GM19025 (cell line): ENCODE data around the gene ORC2.
"Not testable (repeated sequence)": the region's sequence is repeated elsewhere in the genome, so short reads cannot be mapped to it uniquely, and the experiment has no call there.

ENCODE experiments used
- ATAC-seq: cut with Tn5 transposase; IDR thresholded peaks from one replicate; pipeline ENCODE4 v1.9.1; 2021; ENCODE audit warnings: mild to moderate bottlenecking, low read depth, moderate library complexity; ENCODE audit not compliant: unreplicated experiment

Gene ORC2

DNA sequence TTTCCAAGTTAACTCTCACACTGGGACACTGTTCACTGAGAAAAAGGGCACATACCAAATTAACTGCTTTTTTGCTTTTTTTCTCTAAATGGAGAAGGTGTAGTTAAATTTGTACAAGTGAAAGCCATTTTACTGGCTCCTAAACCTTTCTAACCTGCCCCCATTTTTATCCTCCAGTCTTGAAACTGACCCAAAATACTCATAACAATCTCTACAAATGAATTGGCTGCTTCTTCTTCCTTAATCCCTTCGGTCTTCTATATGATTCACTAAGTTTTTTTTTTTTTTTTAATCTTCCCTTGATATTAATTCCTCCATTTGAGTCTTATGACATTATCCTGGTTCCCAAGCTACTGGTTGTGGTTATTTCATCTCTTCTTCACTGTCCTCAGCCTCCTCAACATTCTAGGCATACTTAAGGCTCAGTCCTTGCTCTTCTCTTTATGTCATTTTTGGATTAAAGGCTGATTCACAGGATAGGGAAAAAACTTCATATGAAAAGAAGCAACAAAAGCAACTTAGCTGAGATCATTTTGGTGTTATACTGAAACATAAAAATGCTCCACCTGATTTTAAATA, 19.8 kb downstream of the ORC2 start:
- no peak for ATAC-seq

DNA sequence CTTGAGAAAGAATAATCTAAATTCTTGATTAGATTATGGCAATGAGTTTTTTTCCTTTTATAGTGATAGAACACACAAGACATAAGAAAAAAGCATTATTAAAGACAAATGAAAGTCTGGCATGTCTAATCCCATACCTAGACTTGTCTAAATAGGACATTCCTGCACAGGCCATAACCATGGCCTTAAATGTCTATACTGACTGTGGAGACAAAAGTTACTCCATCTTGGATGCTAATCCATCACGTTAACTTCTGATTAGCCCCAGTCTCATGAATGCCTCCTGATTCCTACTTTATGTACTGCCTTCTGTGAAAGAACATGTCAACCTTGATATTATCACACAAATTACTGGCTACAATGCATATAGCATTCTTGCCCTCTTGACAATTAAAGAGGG, 23.6 kb downstream of the ORC2 start:
- no peak for ATAC-seq

DNA sequence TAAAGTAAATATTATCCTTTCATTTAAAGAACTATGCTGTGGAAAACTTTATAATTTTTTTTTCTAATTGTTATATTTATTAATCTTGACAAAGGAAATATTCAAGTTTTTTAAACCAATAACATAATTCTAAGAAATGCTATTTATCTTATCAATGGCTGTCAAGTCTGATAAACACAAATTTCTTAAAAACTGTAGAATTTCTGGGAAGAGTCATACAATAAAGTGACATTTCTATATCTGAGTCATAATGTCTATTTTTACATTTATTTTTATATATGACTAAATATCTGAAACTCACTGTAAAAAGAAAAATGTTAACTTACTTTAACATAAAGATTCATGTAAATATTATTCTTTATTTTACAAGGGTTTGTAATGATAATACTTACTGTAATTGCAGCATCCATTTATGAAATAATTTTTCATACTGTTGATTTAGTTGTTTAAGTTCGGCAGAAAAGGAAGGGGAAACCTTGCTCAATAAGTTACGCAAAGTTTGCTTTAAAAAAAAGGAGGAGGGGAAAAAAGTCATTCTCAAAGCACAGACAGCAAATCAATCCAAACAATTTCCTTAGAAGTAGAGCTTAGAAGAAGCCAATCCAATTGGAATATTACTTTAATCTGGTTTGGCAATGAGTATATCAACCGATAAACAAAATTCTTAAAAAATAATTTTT, 32.4 kb downstream of the ORC2 start:
- ATAC-seq: no peak

DNA sequence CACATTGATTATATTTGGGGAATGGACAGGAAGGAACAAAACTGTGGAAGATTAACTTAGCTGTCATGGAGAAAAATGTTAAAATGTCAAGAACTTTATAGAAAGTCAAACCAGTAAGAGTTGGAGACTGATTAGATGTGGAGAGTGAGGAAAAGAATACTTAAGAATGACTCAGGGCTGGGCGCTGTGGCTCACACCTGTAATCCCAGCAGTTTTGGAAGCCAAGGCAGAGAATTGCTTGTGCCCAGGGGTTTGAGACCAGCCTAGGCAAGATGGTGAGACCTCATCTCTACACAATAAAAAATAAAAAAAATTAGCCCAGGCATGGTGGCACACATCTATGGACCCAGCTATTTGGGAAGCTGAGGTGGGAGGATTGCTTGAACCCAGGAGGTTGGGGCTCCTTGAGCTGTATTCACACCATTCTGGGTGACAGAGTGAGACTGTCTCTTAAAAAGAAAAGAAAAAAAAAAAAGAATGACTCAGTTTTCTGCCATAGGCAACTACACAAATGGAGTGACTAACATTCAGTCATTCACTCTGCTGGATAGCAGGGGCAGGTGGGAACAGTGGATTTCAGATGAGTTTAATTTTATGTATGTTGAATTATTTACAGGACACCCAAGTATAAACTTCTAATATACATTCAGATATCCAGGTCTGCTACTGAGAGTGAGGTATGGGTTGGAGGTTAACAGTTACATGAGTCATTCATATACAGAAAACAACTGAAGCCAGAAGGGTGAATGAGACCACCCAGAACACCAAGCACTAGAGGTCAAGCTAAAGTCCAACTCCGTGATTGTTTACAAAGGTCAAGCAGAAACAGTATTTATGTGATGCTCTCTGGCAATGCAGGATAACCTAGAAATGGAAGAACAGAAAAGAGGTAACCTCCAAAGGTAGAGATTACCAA, 33.9 kb downstream of the ORC2 start:
- no peak for ATAC-seq

DNA sequence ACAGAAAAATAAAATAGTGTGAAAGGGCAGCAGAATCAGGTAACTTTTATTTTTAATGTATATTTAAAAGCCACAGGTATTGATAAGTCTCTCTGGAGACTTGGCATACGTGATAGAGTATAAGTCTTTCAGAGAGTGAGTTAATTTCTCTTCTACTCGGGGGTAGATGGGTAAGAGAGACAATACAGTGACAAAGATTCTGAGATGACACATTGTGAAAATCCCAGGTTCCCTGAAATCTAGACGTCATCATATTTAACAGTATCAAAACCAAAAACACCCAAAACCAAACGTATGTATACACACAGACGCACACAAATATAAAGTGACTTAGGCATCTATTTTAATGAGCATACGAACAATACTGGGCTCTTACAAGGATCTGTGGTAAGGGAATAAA, 41.0 kb downstream of the ORC2 start:
- ATAC-seq: no peak

DNA sequence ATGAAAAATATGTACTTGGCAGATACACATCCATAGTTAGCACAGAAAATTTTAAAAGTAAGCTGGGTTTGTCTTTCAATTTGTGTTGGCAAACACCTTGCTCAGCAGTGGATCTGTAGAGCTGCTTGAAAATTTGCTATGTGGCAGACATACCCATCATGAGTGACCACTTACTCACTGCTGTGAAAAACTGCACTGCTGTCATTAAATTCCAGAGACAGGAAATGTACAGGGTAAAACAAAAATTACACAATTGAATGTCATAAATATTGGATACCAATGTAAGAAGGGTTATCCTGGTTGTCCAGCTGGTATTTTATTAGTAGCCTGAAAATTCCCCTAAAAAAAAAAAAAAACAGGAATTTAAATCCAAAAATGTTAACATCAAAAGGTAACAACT, 49.8 kb downstream of the ORC2 start:
- no peak for ATAC-seq

DNA sequence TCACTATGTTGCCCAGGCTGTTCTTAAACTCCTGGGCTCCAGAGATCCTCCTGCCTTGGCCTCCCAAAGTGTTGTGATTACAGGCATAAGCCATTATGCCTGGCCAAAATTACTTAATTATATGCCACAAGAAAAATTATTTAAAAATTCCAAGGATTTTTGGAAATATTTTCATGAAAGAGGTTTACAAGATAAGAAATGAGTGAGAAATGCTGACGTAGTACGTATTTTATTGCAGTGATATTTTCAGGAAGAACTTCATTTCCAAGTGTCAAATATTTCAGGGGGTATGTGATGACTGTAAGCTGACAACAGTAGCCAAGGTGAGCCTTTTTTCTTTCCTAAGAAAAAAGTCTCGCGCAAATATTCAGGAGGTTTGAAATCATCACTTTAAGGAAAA, 53.5 kb downstream of the ORC2 start:
- no peak for ATAC-seq

DNA sequence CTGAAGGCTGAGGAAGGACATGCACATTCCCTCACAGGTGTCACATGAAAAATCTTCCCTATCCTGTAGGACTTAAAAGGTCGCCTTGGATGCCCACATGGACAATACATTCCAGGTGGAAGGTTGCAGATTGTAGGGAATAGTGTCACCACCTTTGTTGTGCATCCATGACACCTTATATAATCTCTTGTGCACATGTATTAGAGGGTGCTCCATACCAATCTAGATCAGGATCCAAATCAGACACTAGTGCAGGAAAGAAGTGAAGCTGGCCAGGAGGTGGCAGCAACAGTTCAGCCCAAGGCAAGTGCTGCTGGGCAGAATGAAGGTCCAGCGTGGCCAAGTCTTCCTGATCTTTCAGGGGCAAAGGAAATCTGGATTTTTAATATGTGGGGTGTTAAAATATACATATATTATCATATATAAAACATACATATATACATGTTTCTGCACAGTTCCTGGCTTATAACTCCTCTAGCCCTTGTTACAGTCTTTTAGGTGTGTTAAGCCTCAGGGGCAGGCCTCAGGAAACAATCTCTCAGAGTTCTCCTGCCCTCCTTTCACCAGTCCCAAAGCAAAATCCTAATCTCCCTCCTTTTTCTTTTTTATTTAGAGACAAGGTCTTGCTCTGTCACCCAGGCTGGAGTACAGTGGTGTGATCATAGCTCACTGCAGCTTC, 57.7 kb downstream of the ORC2 start:
- ATAC-seq: no peak

DNA sequence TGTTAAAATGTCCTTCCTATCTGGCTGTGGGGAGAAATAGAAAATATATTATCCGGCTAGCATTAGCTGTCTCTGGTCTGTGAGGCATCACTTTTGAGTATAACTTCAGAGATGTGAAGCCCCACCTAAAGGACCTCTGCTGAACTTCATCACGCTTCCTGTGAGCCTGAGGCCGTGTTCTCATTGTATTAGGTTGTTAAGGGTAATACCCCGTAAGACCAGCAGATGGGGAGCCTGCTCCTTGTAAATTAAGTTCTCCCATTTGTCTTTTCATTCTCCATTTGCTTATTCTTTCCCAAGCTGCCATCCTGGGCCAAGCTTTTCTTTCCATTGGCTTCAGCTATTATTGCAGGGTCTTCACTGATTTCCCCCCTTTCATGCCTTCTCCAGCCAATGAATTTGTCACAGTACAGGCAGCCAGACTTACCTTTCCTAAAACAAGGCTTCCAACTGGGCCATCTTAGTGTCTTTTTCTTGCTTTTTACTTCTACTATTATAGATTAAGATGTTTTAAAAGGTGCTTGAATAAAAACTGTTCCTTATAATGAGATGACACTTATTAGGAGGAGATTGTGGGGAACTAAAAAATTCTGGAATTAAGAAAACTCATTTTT, 61.9 kb downstream of the ORC2 start:
- ATAC-seq: peak; percentile 96

DNA sequence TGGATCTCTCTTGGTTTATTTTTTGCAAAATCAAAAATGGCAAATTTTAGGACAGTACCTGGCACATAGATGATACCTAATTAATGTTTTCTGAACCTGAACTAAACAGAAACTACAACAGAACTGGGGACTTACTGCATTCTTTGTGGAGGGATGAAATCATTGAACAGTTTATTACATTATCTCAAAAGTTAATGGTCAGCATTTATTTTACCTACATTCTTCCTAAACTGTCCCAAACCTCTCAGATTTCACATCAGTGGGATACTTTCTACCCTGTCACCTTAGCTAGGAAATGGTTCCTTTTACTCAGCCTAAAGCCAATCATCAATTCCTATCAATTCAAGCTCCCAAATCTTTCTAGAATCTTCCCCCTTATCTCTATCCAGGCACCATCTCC, 64.0 kb downstream of the ORC2 start:
- no peak for ATAC-seq

DNA sequence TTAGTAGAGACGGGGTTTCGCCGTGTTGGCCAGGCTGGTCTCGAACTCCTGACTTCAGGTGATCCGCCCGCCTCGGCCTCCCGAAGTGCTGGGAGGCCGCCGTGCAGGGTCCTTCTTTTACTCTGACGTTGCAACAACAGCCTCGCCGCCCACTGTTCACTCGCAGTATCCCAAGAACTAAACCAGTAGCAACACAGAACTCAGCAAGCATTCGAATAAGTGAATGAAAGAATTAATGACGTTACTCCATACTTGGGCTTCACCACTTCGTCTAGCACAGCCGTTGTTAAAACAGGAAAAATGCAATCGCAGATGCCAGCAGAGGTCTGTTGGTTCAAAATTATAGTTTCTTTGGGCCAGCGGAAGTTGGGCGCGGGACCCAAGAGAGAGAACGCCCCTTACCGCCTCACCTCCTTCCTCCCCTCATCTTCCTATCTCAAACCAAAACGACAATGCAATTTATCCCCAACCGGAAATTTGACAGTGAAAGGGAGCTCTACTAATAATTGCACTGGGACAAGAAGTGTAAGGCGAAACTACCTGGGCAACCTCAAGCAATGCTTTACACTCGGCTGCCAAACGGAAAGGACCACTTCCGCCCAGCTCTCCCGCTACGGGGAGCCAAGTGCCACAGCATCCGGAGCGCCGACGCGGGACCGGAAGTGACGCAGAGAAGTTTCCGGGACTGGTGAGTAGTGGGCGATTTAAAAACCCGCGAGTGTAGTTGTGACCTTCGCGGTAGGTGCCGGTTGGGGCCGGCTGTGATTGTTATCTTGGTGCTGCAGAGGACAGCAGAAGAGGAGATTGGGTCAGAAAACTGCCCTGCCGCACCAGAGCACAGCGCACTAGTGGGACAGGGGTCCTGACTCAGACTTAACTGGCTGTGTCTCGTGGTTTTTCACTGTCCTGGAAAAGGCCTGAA, 74.5 kb downstream of the ORC2 start, which contains the start of the genes NIF3L1 and PPIL3:
TSS of gene NIF3L1 (plus strand) at position 668 of the 922 bp plus-strand sequence. CDS start 2,573 bp downstream, outside the sequence.
TSS of gene PPIL3 (minus strand) at position 374 of the 922 bp plus-strand sequence. CDS start 1,462 bp downstream, outside the sequence.
- ATAC-seq: peak; percentile 84

DNA sequence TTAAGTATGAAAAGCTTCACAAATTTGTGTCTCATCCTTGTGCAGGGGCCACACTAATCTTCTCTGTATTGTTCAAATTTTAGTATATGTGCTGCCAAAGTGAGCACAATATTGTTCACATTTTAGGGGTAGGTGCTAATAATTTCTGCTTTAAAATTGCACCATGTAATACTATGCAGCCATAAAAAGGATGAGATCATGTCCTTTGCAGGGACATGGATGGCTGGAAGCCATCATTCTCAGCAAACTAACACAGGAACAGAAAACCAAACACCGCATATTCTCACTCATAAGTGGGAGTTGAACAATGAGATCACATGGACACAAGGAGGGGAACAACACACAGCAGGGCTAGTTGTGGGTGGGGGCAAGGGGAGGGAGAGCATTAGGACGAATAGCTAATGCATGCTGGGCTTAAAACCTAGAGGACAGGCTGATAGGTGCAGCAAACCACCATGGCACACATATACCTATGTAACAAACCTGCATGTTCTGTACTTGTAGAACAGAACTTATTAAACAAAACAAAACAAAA, 81.7 kb downstream of the ORC2 start:
- ATAC-seq: not testable (repeated sequence)

DNA sequence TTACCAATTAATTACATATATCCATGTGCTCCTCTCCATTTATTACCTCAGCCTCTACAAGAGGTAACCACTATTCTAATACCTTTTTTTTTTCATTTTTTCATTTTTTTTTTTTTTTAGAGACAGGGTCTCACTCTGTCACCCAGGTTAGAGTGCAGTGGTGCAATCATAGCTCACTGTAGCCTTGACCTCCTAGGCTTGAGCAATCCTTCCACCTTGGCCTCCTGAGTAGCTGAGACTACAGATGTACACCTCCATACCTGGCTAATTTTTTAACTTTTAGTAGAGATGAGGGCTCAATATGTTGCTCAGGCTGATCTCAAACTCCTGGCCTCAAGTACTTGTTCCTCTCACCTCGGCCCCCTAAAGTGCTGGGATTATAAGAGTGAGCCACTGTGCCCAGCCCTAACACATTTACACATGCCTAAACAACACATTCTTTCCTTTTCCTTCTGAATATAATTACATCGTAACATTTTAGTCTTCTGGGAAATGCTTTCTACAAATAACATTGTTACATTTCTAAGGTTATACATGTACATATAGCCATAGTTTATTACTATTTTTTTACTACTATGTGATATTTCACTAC, 85.1 kb downstream of the ORC2 start:
- no peak for ATAC-seq

DNA sequence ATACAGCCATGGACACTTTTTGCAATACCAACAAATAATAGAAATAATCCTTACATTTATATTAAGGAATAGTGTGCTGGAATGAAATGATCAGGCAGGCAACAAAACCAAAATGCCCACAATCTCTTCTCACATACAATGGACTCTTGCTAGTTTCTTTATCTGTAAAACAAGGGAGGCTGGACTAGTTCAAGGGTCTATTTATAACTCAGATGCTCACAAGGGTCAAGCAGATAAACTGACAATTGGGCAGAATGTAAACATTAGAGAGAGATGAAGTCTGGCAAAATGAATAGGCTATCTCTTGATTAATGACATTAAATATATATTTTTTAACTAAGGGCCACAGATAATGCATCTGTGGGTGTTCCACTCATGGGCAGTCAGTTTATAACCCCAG, 86.0 kb downstream of the ORC2 start:
- ATAC-seq: no peak

DNA sequence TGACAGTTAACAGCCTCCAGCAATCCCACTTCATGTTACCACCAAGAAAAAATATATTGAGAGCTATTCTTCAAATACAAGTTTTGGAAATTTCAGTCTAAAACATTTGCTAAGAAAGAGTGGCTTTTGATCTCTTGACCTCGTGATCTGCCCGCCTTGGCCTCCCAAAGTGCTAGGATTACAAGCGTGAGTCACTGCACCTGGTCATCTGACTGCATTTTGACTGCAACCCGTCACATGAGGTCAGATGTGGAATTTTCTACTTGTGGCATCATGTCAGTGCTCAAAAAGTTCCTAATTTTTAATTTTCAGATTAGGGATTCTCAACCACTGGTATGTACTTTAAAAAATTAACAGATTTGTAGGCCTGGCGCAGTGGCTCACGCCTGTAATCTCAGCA, 89.9 kb downstream of the ORC2 start:
- ATAC-seq: no peak

DNA sequence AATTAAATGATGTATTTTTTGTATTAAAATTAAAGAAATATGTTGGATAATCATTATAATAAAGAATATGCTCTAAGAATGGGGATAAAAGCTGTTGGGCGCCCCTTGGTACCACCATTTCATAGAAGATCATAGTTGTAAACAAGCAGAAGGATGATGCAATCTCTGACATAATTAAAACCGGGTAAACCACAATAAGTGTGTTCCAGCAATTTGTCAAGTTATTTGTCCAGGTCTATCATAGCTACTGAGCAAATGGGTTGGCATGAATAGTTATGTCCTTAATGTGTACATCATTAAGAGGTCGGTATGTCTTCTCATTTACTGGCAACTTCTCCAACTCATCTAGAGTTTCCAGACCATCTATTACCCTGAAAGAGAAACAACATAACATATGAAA, 92.3 kb downstream of the ORC2 start:
- no peak for ATAC-seq

DNA sequence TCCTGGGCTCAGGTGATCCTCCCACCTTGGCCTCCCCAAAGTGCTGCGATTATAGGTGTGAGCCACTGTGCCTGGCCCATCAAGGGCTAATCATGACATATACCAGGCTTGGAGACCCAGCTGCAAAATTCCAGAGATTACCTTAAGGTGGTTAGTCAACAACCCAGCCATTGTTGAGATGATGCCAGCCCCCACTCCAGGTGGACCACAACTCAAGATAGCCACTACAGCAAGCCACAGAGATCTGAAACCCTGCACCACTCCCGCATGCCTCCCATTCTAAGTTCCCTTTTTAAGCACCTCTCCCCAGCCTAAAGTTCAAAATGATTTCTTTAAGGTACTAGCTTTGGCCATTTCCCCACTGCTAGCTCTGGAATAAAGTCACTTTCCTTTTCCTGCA, 94.4 kb downstream of the ORC2 start:
- no peak for ATAC-seq

DNA sequence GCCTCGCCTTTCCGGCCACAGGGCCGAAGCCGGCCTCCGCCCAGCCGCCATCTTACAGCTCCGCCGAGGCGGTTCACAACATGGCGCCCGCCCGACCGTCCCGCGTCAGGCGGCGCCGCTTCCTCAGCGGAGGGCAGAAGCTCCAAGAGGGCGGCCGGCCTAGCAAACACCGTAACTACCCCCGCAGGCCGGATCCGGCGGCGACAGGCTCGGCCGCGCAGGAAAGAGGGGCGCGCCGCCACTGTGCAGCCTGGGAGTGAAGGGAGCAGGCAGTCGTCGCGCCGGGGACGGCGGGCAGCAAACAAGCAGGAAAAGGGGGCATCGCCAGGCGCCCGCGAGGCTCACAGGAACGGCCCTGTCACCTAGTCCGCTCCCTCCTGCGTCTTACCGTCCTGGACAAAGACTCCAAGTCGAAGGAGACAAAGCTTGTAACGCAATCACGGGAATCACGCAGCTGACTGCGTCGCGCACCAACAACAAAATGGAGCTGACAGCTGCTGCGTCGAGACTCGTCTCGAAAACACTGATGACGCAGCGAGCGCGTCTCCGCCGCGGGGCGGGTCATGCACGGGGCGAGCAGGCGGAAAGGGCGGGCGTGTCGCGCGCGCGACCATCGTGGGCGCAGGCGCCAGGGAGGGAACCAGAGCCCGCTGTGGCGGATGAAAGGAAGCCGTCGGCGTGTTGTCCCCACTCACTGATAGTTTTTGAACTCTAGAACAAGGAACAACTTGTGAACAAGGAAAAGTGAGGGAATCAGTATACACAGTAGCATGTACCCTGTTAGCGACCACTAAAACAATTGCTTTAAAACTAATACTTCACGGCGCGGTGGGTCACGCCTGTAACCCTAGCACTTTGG, 99.1 kb downstream of the ORC2 start, which contains the start of gene CLK1:
TSS of gene CLK1 (minus strand) at position 483 of the 859 bp plus-strand sequence. CDS start 2,796 bp downstream, outside the sequence.
- ATAC-seq: peak; percentile 91
